ENCODE measurements around the gene AGAP1. TPM values are rescaled to one million over a fixed set of nuclear protein-coding genes. Genes with fewer than 3 reads are reported as not detected.

Gene AGAP1
- total RNA-seq, 2 experiments from 2014 or later = 2.4 to 4.5 TPM

DNA sequence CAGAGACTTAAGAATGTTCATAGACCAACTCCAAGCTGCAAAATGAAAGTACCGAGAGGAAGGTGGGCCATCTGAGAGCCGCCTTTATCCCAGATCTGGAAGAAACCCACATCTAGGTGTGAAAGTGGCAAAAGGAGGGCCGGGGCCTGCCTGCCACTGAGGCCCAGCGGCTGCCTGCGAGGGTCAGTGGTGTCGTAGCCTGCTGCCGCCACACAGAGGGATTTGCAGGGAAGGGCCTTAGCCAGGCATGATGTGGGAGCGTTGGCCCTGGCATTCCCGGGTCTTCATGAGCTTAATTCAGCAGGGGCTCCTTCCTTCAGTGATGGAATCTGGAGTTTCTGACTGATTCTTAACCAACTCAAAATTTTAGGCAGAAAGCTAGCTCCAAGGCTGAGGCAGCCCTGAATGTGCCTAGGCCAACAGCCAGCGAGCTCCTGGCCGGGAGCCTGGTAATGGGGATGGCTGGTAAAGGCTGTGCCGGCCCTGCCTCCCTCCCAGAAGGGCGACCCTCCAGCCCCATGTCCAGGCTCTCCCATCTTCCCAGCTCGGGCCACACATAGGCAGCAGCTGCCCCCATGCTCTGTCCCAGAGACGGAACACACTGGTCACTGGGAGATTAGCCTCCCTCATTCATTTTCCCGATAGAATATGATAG, 230.1 kb downstream of the AGAP1 start:
- DNase-seq (no peak), ATAC-seq (ENCODE audit: low read depth) (no peak)
- no peaks in the 10 kb centered on the region for H3K36me3 Mint-ChIP-seq
- no peak overlapping the region for H3K4me3 Mint-ChIP-seq
- POLR2A ChIA-PET = no interaction called here
- H3K27me3 Mint-ChIP-seq = no peaks in the 10 kb centered on the region
- H3K9me3 Mint-ChIP-seq = no peaks in the 10 kb centered on the region
- H3K27ac Mint-ChIP-seq = no peak overlapping the region
- H3K4me1 Mint-ChIP-seq = no peaks in the 10 kb centered on the region

DNA sequence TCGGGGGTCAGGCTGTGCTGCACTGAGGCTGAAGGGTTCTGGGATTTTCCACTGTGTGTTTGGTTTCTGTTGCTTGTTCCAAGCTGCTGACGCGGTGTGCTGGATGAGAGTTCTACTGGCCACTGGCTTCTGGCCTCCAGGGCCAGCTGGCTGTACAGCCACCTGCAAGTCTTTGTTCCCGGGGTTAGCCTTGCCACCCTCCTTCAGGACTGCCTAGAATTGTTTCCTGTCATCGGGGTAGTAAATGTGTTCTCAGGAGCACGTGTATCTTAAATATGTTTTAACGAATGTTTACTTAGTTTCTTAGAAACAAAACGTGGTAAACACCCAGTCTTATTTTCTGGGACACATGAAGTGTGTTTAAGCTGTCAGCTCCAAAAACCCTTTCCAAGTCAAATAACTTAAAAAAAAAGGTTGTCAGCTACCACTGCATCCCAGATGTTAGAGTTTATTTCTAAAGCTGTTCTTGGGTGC, 231.2 kb downstream of the AGAP1 start:
- ATAC-seq (ENCODE audit: low read depth) = no peak
- Mint-ChIP-seq H3K9me3 (no peaks in the 10 kb centered on the region), H3K36me3 (no peaks in the 10 kb centered on the region), H3K4me1 (no peaks in the 10 kb centered on the region), H3K27me3 (no peaks in the 10 kb centered on the region), H3K27ac (no peak overlapping the region), H3K4me3 (no peak overlapping the region)
- DNase-seq = no peak
- POLR2A ChIA-PET = no interaction called here

DNA sequence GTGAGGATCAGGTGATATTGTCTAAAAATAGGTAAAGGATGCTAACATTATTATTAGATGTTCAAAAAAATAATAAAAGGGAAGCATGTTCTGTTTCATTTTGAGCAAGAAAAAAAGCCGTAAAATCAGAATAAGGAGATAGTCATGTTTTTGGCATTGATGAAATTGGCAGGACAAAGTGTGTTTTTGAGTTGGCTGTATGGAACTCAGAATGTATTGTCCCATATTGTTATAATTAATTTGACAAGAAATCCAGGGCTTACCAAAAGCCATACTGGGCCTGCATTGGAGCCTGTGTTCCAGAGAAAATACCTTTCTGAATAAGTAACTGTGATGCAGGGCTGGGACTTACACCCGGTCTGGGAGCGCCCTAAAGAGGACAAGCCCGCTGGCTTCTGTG, 232.0 kb downstream of the AGAP1 start:
- POLR2A ChIA-PET = no interaction called here
- no peaks in the 10 kb centered on the region for H3K4me1 Mint-ChIP-seq
- no peaks in the 10 kb centered on the region for H3K27me3 Mint-ChIP-seq
- no peak overlapping the region for H3K4me3 Mint-ChIP-seq
- no peaks in the 10 kb centered on the region for H3K36me3 Mint-ChIP-seq
- DNase-seq (no peak), ATAC-seq (ENCODE audit: low read depth) (no peak)
- no peak overlapping the region for H3K27ac Mint-ChIP-seq
- H3K9me3 Mint-ChIP-seq = no peaks in the 10 kb centered on the region

DNA sequence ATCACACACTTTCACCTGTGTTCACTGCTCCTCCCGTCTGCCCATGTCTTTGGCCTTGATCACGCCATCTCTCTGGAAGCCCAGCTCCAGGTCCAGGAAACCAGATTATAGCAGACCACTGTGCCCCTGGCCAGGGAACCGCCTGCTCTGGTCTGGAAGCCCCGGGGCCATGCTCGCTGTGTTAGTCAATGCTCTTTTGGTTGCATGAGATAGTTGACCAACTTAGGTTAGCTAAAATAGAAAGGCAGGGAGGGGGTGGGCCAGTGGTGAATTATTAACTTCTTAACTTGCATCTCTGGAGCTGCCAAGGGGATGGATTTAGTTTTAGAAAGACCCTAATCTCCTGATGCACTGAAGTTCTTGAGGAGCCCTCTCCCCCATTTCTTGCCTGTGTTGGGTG, 232.7 kb downstream of the AGAP1 start:
- H3K4me1 Mint-ChIP-seq = no peaks in the 10 kb centered on the region
- DNase-seq (no peak), ATAC-seq (ENCODE audit: low read depth) (no peak)
- H3K36me3 Mint-ChIP-seq = no peaks in the 10 kb centered on the region
- H3K4me3 Mint-ChIP-seq = no peak overlapping the region
- no peak overlapping the region for H3K27ac Mint-ChIP-seq
- POLR2A ChIA-PET = no interaction called here
- no peaks in the 10 kb centered on the region for H3K9me3 Mint-ChIP-seq
- no peaks in the 10 kb centered on the region for H3K27me3 Mint-ChIP-seq

DNA sequence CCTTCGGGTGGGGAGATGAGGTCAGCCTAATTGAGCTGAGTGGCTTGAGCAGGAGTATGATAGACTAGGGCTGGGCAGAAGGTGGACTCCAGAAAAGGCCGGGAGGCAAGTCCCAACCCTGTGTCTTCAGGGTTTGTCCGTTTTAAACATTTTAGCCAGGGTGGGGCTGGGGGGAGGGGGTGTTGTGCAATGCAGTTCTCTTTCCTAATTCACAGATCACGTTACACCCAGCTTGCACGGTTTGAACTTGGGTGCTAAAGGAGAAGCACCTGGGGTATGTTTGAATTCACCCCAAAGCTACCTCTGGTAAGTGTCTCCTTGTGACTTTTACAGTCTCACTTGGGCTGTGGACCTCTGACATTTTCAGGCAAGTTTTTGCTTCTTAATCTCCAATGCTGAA, 233.3 kb downstream of the AGAP1 start:
- no peaks in the 10 kb centered on the region for H3K4me1 Mint-ChIP-seq
- H3K27ac Mint-ChIP-seq = no peak overlapping the region
- no peaks in the 10 kb centered on the region for H3K9me3 Mint-ChIP-seq
- POLR2A ChIA-PET = no interaction called here
- H3K27me3 Mint-ChIP-seq = no peaks in the 10 kb centered on the region
- no peaks in the 10 kb centered on the region for H3K36me3 Mint-ChIP-seq
- ATAC-seq (ENCODE audit: low read depth) (no peak), DNase-seq (no peak)
- no peak overlapping the region for H3K4me3 Mint-ChIP-seq

DNA sequence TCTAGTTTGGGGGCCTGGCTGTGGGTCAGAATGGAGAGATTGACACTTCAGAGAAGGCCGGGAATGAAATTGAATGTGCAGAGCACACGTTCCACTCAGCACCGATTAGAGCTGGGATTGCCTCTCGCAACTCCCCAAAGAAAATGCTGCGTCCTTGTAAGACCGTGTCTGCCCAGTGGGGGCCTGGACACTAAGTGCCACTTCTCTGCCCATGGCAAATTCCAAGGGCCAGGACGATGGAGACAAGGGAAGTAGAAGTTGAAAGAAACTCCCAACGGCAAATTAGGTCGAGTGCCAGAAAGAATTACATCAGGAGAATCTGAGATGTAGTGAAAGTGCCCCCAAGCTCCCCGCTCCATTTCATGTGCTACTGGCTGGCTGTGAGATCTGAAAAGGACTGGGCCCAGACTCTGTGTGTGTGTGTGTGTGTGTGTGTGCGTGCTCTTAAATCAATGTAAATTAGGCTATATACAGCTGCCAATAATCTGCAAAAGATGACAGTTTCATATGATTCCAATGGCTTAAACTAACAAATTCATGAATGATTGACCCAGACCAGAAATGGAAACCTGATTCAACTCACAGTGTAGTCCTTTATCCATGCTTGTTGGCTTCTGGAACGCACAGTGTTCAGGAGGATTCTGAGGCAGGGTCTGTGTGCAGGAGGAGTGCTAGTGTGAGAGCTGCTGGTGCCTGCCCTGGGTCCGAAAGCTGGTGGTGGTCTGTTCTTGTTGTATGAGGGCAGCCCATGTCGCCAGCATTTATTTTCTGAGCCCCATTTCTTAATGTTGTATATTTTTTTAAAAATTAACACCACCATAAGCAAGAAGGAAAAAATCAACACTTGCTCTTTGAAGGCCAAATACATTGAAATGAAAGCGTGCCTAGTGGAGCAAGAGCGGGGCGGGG, 234.3 kb downstream of the AGAP1 start:
- H3K27me3 Mint-ChIP-seq = no peaks in the 10 kb centered on the region
- no peak for DNase-seq
- POLR2A ChIA-PET = no interaction called here
- H3K4me1 Mint-ChIP-seq = no peaks in the 10 kb centered on the region
- H3K9me3 Mint-ChIP-seq = no peaks in the 10 kb centered on the region
- H3K4me3 Mint-ChIP-seq = no peak overlapping the region
- no peaks in the 10 kb centered on the region for H3K36me3 Mint-ChIP-seq
- no peak for ATAC-seq (ENCODE audit: low read depth)
- H3K27ac Mint-ChIP-seq = no peak overlapping the region

DNA sequence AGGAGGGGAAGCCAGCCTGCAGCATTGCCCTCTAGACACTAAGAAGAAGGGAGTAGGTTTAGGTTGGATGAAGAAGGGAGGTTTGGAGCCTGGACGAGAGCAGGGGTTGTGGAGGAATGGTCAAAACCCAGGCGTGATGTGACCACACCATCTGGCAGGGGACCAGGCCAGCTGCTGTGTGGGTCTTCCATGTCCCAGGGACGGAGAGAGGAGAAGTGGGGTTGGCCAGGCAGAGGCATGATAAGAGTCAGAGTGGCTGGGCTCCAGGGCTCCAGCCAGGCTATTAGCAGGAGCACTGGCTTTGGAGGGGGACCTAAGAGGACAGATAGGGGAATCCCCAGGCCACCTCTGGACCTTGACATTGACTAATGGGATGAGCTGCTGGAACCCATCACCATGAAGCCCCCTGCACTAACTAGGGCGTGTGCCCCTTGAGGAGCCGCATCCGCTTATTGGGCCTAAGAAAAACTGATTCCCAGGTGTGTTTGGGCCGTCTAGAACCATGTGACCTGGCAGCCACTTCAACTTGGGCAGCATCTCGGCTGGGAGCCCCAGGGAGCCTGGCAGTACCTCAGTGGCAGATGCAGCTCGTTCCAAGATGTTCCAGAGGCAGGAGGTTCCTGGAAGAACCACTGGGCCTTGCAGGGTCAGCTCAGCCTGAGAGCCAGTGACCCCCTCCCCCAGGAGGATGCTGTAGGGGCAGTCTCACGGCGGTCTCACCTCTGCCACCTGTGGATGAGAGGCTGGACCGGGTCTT, 235.1 kb downstream of the AGAP1 start:
- Mint-ChIP-seq H3K9me3 (no peaks in the 10 kb centered on the region), H3K4me3 (no peak overlapping the region), H3K36me3 (no peaks in the 10 kb centered on the region), H3K27me3 (no peaks in the 10 kb centered on the region), H3K4me1 (no peaks in the 10 kb centered on the region), H3K27ac (no peak overlapping the region)
- ATAC-seq (ENCODE audit: low read depth) (no peak), DNase-seq (no peak)
- POLR2A ChIA-PET = no interaction called here

DNA sequence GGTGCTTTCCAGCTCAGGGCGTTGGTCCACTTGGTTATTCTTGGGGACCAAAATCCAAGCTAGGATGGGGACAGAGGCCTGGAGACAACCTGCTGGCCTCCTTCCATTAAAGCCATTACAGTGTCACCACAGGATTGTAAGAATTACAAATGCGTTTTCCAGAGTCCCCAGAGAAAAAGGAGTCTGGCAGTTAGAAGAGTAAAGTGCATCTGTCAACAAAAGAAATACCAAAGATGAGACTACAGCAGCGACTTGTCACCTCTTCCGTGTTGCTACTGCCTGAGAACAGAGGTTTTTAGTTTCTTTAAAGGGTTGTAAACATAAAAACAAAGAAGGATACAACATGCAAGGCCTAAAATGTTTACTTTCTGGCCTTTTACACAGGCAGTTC, 235.7 kb downstream of the AGAP1 start:
- Mint-ChIP-seq H3K27me3 (no peaks in the 10 kb centered on the region), H3K36me3 (no peaks in the 10 kb centered on the region), H3K4me3 (no peak overlapping the region), H3K4me1 (no peaks in the 10 kb centered on the region), H3K9me3 (no peaks in the 10 kb centered on the region), H3K27ac (no peak overlapping the region)
- DNase-seq (no peak), ATAC-seq (ENCODE audit: low read depth) (no peak)
- POLR2A ChIA-PET = no interaction called here

DNA sequence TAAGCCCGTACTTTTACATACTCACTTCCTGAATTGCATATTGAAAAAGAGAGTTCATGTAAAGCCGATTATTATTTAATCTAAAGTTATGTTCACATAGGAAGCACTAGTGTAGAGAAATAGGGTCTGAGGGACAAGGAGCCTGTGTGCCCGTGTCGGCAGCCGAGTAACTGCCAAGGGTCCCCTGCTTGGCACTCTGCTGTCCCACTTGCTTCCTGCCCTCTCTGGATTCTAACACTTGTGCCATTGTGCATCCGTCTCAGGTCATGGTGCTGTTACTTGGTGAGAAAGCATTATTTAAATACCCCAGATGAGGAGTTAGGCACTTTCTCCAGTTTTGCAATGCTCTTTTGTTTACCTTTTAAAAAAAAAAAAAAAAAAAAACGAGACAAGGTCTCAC, 236.3 kb downstream of the AGAP1 start:
- Mint-ChIP-seq H3K9me3 (no peaks in the 10 kb centered on the region), H3K27me3 (no peaks in the 10 kb centered on the region), H3K4me1 (no peaks in the 10 kb centered on the region), H3K36me3 (no peaks in the 10 kb centered on the region), H3K4me3 (no peak overlapping the region), H3K27ac (no peak overlapping the region)
- POLR2A ChIA-PET = no interaction called here
- DNase-seq (no peak), ATAC-seq (ENCODE audit: low read depth) (no peak)

DNA sequence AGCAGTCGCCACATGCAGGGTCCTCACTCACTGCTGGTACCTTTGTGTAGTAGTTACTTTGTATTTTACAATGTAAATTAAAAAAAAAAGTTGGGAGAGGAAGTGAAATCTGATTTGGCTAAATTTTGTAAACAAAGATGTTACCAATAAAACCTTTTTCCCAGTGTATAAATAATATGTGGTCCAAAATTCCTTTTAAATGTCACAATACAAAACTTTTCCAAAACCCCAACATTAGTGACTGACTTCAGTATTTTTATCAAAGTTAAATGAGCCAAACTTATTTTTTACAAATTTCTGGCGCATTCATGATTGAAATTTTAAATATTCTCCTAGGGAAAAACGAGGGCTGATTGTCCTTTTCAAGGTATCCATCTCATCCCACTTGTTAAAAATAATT, 239.9 kb downstream of the AGAP1 start:
- no peak for DNase-seq
- ATAC-seq (ENCODE audit: low read depth) = no peak
- H3K4me3 Mint-ChIP-seq = no peak overlapping the region
- POLR2A ChIA-PET = no interaction called here
- no peaks in the 10 kb centered on the region for H3K27me3 Mint-ChIP-seq
- no peaks in the 10 kb centered on the region for H3K4me1 Mint-ChIP-seq
- H3K9me3 Mint-ChIP-seq = no peaks in the 10 kb centered on the region
- no peak overlapping the region for H3K27ac Mint-ChIP-seq
- no peaks in the 10 kb centered on the region for H3K36me3 Mint-ChIP-seq

DNA sequence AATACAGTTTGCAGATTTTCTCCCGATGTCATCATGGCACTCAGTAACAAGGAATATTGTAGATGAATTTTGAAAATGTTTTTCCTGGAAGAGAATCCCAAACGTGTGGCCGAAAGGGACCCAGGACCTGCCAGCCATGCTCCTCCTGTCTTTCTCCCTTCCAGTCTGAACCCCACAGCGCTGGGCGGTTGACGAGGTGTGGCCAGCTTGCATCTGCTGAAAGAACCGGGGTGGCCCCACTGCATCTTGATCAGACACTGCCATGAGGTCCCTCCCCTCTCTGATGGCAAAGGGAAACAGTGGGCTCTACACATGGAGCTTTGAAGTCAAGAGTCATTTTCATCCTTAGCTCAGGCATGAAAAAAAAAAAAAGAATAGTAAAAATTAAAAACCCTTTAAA, 240.3 kb downstream of the AGAP1 start:
- no peak for ATAC-seq (ENCODE audit: low read depth)
- Mint-ChIP-seq H3K9me3 (no peaks in the 10 kb centered on the region), H3K4me1 (no peaks in the 10 kb centered on the region), H3K27me3 (no peaks in the 10 kb centered on the region), H3K4me3 (no peak overlapping the region), H3K36me3 (no peaks in the 10 kb centered on the region), H3K27ac (no peak overlapping the region)
- DNase-seq = no peak
- POLR2A ChIA-PET = no interaction called here

DNA sequence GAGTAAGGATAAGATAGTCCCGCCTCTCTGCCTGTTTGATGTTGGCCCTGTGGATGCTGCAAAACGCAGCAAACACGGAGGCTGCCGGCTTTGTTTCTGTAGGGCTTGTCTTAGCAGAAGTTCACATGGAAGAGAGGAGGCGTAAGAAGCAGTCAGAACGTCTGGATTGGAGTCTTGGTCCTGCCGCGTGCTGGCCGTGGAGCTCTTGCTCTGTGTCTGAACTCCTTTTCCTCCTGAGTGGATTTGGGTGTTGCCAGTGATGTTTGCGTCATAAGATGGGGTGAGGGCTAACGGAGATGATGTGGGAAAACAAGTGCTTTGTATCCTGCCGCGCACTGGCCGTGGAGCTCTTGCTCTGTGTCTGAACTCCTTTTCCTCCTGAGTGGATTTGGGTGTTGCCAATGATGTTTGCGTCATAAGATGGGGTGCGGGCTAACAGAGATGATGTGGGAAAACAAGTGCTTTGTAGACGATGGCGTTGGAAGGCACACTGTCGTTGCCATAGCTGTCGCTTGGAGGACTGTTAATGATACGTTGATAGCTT, 240.9 kb downstream of the AGAP1 start:
- Mint-ChIP-seq H3K36me3 (no peaks in the 10 kb centered on the region), H3K27me3 (no peaks in the 10 kb centered on the region), H3K4me3 (no peak overlapping the region), H3K27ac (no peak overlapping the region), H3K9me3 (no peaks in the 10 kb centered on the region), H3K4me1 (no peaks in the 10 kb centered on the region)
- POLR2A ChIA-PET = no interaction called here
- ATAC-seq (ENCODE audit: low read depth) = no peak
- DNase-seq = no peak

DNA sequence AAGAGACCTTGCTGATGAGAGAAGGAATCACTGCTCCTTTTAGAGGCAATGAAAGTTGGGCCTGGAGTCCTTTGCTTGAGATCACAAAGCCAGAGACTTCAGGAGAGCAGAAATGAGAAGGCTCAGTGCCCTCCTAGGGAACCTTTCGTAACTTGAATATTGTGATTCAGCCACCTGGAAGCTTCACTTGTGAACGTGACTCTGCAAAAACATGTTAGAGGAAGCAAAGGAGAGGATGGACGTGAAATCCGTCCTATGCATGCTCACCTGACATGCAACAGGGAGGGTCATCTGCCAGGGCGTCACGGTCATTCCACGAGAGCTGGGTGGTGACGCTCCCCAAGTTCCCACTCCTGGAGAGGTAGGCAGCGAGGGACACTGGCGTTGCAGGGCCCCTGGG, 243.6 kb downstream of the AGAP1 start:
- no peak for ATAC-seq (ENCODE audit: low read depth)
- Mint-ChIP-seq H3K36me3 (no peaks in the 10 kb centered on the region), H3K4me1 (no peaks in the 10 kb centered on the region), H3K9me3 (no peaks in the 10 kb centered on the region), H3K27me3 (no peaks in the 10 kb centered on the region), H3K27ac (no peak overlapping the region), H3K4me3 (no peak overlapping the region)
- no peak for DNase-seq
- POLR2A ChIA-PET = no interaction called here
